ENCODE measurements around the gene OR52H1. TPM values are rescaled to one million over a fixed set of nuclear protein-coding genes. Genes with fewer than 3 reads are reported as not detected.

The OR52H1 gene
- total and polyA plus RNA-seq, 2 of the 4 experiments (the other 2 are of a cell fraction): 0.18 TPM; not detected in 1

DNA sequence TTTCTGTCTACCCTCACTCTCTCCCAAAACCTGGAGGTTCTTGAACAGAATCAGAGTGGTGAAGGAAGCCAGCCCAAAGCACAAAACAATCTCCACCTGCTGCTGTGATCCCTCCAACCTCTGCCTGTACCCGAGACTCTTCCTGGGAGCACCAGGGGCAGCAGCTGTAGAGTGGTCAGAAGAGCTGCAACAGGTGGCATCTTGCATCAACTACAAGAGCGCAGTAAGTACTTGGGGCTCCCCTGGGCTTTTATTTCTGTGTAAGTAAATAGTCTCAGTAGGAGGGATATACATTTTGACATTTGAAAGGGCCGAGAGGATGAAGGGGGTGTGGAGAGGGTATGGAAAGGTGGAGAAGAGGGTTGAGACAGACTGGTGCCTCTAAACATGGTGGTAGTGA is 23.6 kb downstream of the OR52H1 start:
- Histone ChIP-seq H2AK5ac (ENCODE audit: low read depth, low read length) (no peak overlapping the region), H3K56ac (ENCODE audit: extremely low read depth, insufficient read depth, low read length) (no peak overlapping the region), H3K27me3 (ENCODE audit: control insufficient read depth, insufficient read depth, low read length) (peaks cover 4% of the 10 kb centered on the region; the same call in 1 of the 2 replicates), H2BK120ac (ENCODE audit: low read depth, low read length) (no peak overlapping the region), H2AK9ac (replicated peaks; ENCODE audit: low read depth, low read length, poor library complexity) (peak overlapping the region; percentile 46), H3K4me2 (ENCODE audit: low read depth, low read length) (no peak overlapping the region), H3K23ac (ENCODE audit: low read depth, low read length) (no peak overlapping the region), H2AFZ (replicated peaks; ENCODE audit: low read length, poor library complexity) (no peak overlapping the region), H3K4me3 (ENCODE audit: insufficient read depth, low read depth, low read length) (no peak overlapping the region), H3K9ac (ENCODE audit: low read depth, low read length) (no peak overlapping the region), H2BK15ac (ENCODE audit: low read depth, low read length) (no peak overlapping the region), H4K5ac (ENCODE audit: low read depth, low read length) (no peak overlapping the region), H3K4me1 (ENCODE audit: control insufficient read depth, insufficient read depth, low read length) (no peaks in the 10 kb centered on the region), H4K8ac (ENCODE audit: low read depth in 2 of 2, low read length in 2 of 2) (no peak overlapping the region), H3K9me1 (ENCODE audit: insufficient read depth, low read length) (no peaks in the 10 kb centered on the region), H3K27ac (ENCODE audit: insufficient read depth, low read length) (no peak overlapping the region), H4K91ac (ENCODE audit: insufficient read depth, low read depth, low read length) (no peak overlapping the region), H3K18ac (ENCODE audit: low read depth, low read length) (no peak overlapping the region), H3K14ac (replicated peaks; ENCODE audit: low read depth, low read length) (no peak overlapping the region), H4K20me1 (ENCODE audit: insufficient read depth, low read length) (no peaks in the 10 kb centered on the region), H2BK20ac (ENCODE audit: low read depth, low read length) (no peak overlapping the region), H2BK5ac (ENCODE audit: low read depth, low read length, poor library complexity, severe bottlenecking) (no peak overlapping the region), H3K9me3 (ENCODE audit: control insufficient read depth, insufficient read depth, low read length) (no peaks in the 10 kb centered on the region), H3K4ac (ENCODE audit: low read depth, low read length) (no peak overlapping the region), H3K79me1 (ENCODE audit: low read depth in 1 of 2, low read length in 2 of 2) (no peaks in the 10 kb centered on the region), H3K36me3 (ENCODE audit: control insufficient read depth, insufficient read depth, low read length) (no peaks in the 10 kb centered on the region)
- DNase-seq: no peak
- ChIA-PET CTCF (no interaction called here), POLR2A (ENCODE audit: unreplicated experiment) (no interaction called here)
- WGBS, 2 experiments (ENCODE audit: extremely low coverage in 2 of 2, insufficient read length in 1 of 2): 20 to 100% methylated on average over 1 of the region's 3 CpGs
- no TSS peak for BruUV-seq (replicated peaks)
- ATAC-seq (ENCODE audit: low read depth): no peak
- in situ Hi-C loops (cut with MboI; ENCODE audit: low sequenced_read_pairs) (no loop called here), dilution Hi-C loops (cut with HindIII; ENCODE audit: low sequenced_read_pairs, unreplicated experiment) (no loop called here), intact Hi-C loops (cut with micrococcal nuclease) (no loop called here)
- TF ChIP-seq RAD21 (IDR thresholded peaks at IDR 0.05; ENCODE audit: low read length): no peak
- no peak for TF ChIP-seq RFX5 (IDR thresholded peaks at IDR 0.05; ENCODE audit: low read depth, low read length)
- no peak for TF ChIP-seq MAZ (IDR thresholded peaks at IDR 0.05; ENCODE audit: borderline replicate concordance, low read depth, low read length)
- no peak for TF ChIP-seq CHD1 (IDR thresholded peaks at IDR 0.05; ENCODE audit: low read depth, low read length)
- no peak for TF ChIP-seq SMC3 (IDR thresholded peaks at IDR 0.05; ENCODE audit: low read depth, low read length)
- no peak for TF ChIP-seq NFE2L2 (IDR thresholded peaks at IDR 0.05; ENCODE audit: low read depth, low read length)

Measured in IMR-90 (cell line).